SK-N-SH treated with all-trans-retinoic acid at 6 μM for 48 hours (cell line): ENCODE measurements around the gene CDK5RAP2.

Experiments used
- ATAC-seq: fragments of 200-7000 bp; cut with Tn5 transposase; 3 replicates; pipeline ENCODE4 v1.9.1; 2020; ENCODE audit warnings: mild to moderate bottlenecking, moderate library complexity
- ARNTL ChIP-seq: fragments of 450-650 bp; formaldehyde crosslinking; IDR thresholded peaks from 2 replicates; pipeline ENCODE4 v1.5.0; 2020; ENCODE audit warnings: low read depth, mild to moderate bottlenecking, moderate library complexity, borderline replicate concordance
- BACH2 ChIP-seq: fragments of 250-450 bp; sonication (Bioruptor Pico); IDR thresholded peaks from 2 replicates; pipeline ENCODE4 v1.9.0; 2021; ENCODE audit warnings: mild to moderate bottlenecking, borderline replicate concordance
- CSDC2 ChIP-seq: fragments of 250-450 bp; sonication (Bioruptor Pico); IDR thresholded peaks from 2 replicates; pipeline ENCODE4 v1.5.0; 2020; ENCODE audit warnings: mild to moderate bottlenecking, moderate library complexity
- ESRRG ChIP-seq: fragments of 250-450 bp; sonication (Bioruptor Pico); IDR thresholded peaks from 2 replicates; pipeline ENCODE4 v1.6.1; 2021; ENCODE audit warnings: mild to moderate bottlenecking
- GLIS3 ChIP-seq: fragments of 250-450 bp; sonication (Bioruptor Pico); IDR thresholded peaks from 2 replicates; pipeline ENCODE4 v1.5.0; 2020; ENCODE audit warnings: mild to moderate bottlenecking, moderate library complexity
- ISL1 ChIP-seq: fragments of 250-450 bp; sonication (Bioruptor Pico); IDR thresholded peaks from 2 replicates; pipeline ENCODE4 v2.1.2; 2022; ENCODE audit warnings: mild to moderate bottlenecking, moderate library complexity
- OSR1 ChIP-seq: fragments of 250-450 bp; sonication (Bioruptor Pico); IDR thresholded peaks from 2 replicates; pipeline ENCODE4 v1.8.0; 2022; ENCODE audit warnings: moderate library complexity, mild to moderate bottlenecking, inconsistent platforms
- PPARA ChIP-seq: fragments of 250-450 bp; sonication (Bioruptor Pico); IDR thresholded peaks from 2 replicates; pipeline ENCODE4 v1.5.0; 2020; ENCODE audit warnings: mild to moderate bottlenecking, borderline replicate concordance
- SNAI2 ChIP-seq: fragments of 250-450 bp; sonication (Bioruptor Pico); IDR thresholded peaks from 2 replicates; pipeline ENCODE4 v1.5.0; 2020; ENCODE audit warnings: mild to moderate bottlenecking, moderate library complexity
- TCF4 ChIP-seq: fragments of 250-450 bp; sonication (Bioruptor Pico); IDR thresholded peaks from 2 replicates; pipeline ENCODE4 v1.8.0; 2021; ENCODE audit warnings: mild to moderate bottlenecking, moderate library complexity, borderline replicate concordance
- TOX ChIP-seq: fragments of 250-450 bp; sonication (Bioruptor Pico); IDR thresholded peaks from 2 replicates; pipeline ENCODE4 v1.8.0; 2021; ENCODE audit warnings: mild to moderate bottlenecking, moderate library complexity, borderline replicate concordance
- ZC3H10 ChIP-seq: fragments of 250-450 bp; sonication (Bioruptor Pico); IDR thresholded peaks from 2 replicates; pipeline ENCODE4 v1.5.1; 2021; ENCODE audit warnings: mild to moderate bottlenecking, moderate library complexity
- ZFP3 ChIP-seq: fragments of 250-450 bp; sonication (Bioruptor Pico); IDR thresholded peaks from 2 replicates; pipeline ENCODE4 v1.5.0; 2020; ENCODE audit warnings: mild to moderate bottlenecking, moderate library complexity
- ZNF70 ChIP-seq: fragments of 450-650 bp; formaldehyde crosslinking; IDR thresholded peaks from 2 replicates; pipeline ENCODE4 v1.5.0; 2020; ENCODE audit warnings: mild to moderate bottlenecking, moderate library complexity
- ZNF8 ChIP-seq: fragments of 450-650 bp; formaldehyde crosslinking; IDR thresholded peaks from 2 replicates; pipeline ENCODE4 v1.5.0; 2020; ENCODE audit warnings: mild to moderate bottlenecking, moderate library complexity
- TF ChIP-seq, protein P1 (sequence below): fragments of 250-450 bp; sonication (Bioruptor Pico); IDR thresholded peaks from 2 replicates; pipeline ENCODE4 v1.8.0; 2021; ENCODE audit warnings: low read depth, mild to moderate bottlenecking, moderate library complexity, borderline replicate concordance
- TF ChIP-seq, protein P2 (sequence below): fragments of 250-450 bp; sonication (Bioruptor Pico); IDR thresholded peaks from 2 replicates; pipeline ENCODE4 v1.5.0; 2020; ENCODE audit warnings: mild to moderate bottlenecking, moderate library complexity
- TF ChIP-seq, protein P3 (sequence below): fragments of 250-450 bp; sonication (Bioruptor Pico); IDR thresholded peaks from 2 replicates; pipeline ENCODE4 v1.8.0; 2020; ENCODE audit warnings: mild to moderate bottlenecking, moderate library complexity, borderline replicate concordance
- TF ChIP-seq, protein P4 (sequence below): fragments of 250-450 bp; sonication (Bioruptor Pico); IDR thresholded peaks from 2 replicates; pipeline ENCODE4 v1.5.1; 2020; ENCODE audit warnings: low read depth, mild to moderate bottlenecking, moderate library complexity

CDK5RAP2 gene

DNA sequence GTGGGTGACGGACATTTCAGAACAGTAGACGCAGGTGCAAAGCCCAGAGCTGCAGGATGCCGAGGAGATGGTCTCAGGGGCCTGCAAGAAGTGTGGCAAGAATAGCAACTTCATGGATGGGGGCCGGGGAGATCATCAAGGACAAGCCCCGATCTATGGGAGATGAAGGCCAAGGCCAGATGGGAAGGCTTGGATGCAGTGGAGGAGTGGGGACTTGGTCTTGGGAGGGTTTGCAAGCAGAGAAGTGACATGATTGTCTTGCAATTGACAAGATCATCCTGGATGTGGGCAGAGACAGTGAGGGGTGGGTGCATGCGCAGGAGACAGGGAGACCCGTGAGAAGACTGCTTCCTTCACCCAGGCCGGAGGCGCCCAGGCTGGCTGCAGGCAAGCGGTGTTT is 198.1 kb downstream of the CDK5RAP2 start (continued):
- TF ChIP-seq ZNF8 (no peak), OSR1 (CRISPR knock-in tag) (no peak), ZFP3 (no peak), GLIS3 (CRISPR knock-in tag) (no peak), ZNF70 (CRISPR knock-in tag) (no peak), PPARA (CRISPR knock-in tag) (no peak), ISL1 (CRISPR knock-in tag) (no peak)
- TF ChIP-seq, protein P1, sequence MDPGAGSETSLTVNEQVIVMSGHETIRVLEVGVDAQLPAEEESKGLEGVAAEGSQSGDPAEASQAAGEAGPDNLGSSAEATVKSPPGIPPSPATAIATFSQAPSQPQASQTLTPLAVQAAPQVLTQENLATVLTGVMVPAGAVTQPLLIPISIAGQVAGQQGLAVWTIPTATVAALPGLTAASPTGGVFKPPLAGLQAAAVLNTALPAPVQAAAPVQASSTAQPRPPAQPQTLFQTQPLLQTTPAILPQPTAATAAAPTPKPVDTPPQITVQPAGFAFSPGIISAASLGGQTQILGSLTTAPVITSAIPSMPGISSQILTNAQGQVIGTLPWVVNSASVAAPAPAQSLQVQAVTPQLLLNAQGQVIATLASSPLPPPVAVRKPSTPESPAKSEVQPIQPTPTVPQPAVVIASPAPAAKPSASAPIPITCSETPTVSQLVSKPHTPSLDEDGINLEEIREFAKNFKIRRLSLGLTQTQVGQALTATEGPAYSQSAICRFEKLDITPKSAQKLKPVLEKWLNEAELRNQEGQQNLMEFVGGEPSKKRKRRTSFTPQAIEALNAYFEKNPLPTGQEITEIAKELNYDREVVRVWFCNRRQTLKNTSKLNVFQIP (CRISPR knock-in tag) = no peak

DNA sequence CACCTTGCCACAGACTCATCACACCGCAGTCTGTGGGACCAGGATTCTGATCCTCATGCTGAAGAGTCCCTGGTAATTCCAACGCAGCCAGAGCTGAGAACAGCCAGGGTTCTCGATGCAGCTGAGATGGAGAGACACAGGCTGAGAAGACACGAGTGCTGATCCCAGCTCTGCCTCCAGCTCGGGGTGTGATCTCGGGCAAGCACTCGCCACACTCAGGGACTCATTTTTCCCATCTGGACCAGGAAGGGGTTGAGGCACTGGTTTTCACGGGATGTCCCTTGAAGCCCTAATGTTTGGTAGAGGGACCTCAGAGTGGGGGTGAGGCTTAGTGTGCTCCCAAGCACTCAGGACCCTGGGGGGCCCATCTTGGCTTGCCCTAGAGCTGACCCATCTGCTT is 200.4 kb downstream of the CDK5RAP2 start:
- ATAC-seq = no peak
- TF ChIP-seq, protein P2, sequence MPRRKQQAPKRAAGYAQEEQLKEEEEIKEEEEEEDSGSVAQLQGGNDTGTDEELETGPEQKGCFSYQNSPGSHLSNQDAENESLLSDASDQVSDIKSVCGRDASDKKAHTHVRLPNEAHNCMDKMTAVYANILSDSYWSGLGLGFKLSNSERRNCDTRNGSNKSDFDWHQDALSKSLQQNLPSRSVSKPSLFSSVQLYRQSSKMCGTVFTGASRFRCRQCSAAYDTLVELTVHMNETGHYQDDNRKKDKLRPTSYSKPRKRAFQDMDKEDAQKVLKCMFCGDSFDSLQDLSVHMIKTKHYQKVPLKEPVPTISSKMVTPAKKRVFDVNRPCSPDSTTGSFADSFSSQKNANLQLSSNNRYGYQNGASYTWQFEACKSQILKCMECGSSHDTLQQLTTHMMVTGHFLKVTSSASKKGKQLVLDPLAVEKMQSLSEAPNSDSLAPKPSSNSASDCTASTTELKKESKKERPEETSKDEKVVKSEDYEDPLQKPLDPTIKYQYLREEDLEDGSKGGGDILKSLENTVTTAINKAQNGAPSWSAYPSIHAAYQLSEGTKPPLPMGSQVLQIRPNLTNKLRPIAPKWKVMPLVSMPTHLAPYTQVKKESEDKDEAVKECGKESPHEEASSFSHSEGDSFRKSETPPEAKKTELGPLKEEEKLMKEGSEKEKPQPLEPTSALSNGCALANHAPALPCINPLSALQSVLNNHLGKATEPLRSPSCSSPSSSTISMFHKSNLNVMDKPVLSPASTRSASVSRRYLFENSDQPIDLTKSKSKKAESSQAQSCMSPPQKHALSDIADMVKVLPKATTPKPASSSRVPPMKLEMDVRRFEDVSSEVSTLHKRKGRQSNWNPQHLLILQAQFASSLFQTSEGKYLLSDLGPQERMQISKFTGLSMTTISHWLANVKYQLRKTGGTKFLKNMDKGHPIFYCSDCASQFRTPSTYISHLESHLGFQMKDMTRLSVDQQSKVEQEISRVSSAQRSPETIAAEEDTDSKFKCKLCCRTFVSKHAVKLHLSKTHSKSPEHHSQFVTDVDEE (CRISPR knock-in tag) = no peak

DNA sequence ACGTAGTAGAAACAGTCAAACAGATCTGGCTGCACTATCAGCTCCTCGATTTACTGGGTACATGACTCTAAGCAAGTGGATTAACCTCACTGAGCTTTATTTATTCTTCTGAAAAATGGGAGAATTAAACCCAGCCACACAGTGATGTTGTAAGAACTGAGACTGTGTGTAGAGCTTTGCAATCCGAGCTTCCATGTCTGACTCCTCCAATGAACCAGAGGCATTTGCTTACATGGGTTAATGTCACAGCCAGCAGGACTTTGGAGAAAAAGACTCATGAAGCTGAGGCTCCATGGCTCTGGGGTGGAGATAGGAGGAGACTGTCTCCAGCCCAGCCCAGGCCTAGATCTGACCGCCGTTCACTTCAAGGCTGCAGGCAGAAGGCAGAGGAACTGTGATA is 201.3 kb downstream of the CDK5RAP2 start:
- TF ChIP-seq CSDC2 (CRISPR knock-in tag) (no peak), ZNF8 (no peak), SNAI2 (no peak), TOX (CRISPR knock-in tag) (no peak), ZFP3 (no peak), BACH2 (no peak), ARNTL (CRISPR knock-in tag) (no peak), ZNF70 (CRISPR knock-in tag) (no peak), ZC3H10 (CRISPR knock-in tag) (no peak), ESRRG (no peak), PPARA (CRISPR knock-in tag) (no peak)
- TF ChIP-seq, protein P2 (CRISPR knock-in tag) = no peak
- TF ChIP-seq, protein P3, sequence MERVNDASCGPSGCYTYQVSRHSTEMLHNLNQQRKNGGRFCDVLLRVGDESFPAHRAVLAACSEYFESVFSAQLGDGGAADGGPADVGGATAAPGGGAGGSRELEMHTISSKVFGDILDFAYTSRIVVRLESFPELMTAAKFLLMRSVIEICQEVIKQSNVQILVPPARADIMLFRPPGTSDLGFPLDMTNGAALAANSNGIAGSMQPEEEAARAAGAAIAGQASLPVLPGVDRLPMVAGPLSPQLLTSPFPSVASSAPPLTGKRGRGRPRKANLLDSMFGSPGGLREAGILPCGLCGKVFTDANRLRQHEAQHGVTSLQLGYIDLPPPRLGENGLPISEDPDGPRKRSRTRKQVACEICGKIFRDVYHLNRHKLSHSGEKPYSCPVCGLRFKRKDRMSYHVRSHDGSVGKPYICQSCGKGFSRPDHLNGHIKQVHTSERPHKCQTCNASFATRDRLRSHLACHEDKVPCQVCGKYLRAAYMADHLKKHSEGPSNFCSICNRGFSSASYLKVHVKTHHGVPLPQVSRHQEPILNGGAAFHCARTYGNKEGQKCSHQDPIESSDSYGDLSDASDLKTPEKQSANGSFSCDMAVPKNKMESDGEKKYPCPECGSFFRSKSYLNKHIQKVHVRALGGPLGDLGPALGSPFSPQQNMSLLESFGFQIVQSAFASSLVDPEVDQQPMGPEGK (CRISPR knock-in tag) = no peak
- no peak for ATAC-seq

DNA sequence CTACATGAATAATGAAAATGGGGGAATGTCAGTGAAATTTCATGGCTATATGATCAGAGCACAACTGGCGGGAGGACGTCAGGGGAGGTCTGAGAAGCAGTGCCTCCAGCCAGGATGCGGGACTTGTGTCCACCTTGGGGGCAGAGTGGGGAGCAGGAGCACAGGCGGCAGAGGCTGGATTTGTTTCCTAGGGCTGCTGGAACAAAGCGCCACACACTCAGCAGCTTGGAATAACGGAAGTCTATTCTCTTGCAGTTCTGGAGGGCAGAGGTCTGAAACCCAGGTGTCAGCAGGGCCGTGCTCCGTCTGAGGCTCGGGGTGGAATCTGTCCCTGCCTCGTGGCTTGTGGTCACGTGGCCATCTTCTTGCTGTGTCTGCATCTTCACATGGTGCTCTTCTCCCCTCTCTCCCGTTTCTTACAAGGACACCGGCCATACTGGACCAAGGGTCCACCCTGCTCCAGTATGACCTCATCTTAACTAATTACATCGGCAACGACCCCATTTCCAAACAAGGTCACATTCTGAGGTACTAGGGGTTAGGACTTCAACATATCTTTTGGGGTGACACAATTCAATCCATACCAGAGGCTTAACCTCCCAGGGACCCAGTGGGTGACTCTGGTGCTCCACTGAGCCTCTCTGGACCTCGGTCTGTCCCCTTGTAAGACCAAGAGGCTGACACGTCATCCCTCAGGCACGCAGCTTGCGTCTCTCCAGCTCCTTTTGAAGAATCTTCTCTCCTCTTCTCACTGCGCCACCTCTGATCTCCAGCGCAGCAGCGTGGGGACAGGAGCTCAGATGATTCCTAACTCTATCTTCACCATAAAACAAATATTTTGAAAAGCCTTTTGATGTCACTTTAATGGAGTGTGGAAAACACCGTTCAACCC is 202.5 kb downstream of the CDK5RAP2 start:
- ATAC-seq = no peak
- TF ChIP-seq SNAI2 = no peak
- no peak for TF ChIP-seq ZNF8
- no peak for TF ChIP-seq GLIS3 (CRISPR knock-in tag)
- no peak for TF ChIP-seq ZFP3
- TF ChIP-seq CSDC2 (CRISPR knock-in tag) = no peak
- TF ChIP-seq, protein P2 (CRISPR knock-in tag) = no peak
- TF ChIP-seq, protein P4, sequence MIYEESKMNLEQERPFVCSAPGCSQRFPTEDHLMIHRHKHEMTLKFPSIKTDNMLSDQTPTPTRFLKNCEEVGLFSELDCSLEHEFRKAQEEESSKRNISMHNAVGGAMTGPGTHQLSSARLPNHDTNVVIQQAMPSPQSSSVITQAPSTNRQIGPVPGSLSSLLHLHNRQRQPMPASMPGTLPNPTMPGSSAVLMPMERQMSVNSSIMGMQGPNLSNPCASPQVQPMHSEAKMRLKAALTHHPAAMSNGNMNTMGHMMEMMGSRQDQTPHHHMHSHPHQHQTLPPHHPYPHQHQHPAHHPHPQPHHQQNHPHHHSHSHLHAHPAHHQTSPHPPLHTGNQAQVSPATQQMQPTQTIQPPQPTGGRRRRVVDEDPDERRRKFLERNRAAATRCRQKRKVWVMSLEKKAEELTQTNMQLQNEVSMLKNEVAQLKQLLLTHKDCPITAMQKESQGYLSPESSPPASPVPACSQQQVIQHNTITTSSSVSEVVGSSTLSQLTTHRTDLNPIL (CRISPR knock-in tag) = no peak
- no peak for TF ChIP-seq ESRRG
- no peak for TF ChIP-seq OSR1 (CRISPR knock-in tag)
- no peak for TF ChIP-seq TCF4
